HepG2 (cell line): ENCODE results near the gene SYNGR4. TPM values are rescaled to one million over a fixed set of nuclear protein-coding genes. Genes with fewer than 3 reads are reported as not detected.

ENCODE experiments used
- ATAC-seq: fragments of 200-7000 bp; cut with Tn5 transposase; 3 replicates; pipeline ENCODE4 v1.9.1; 2020; ENCODE audit warnings: mild to moderate bottlenecking, moderate library complexity
- BruUV-seq: library from RNA; stranded (reverse); fragments of 400-500 nt; replicated peaks from 2 replicates; lab custom pipeline; 2021; lab: Mats Ljungman, UMichigan
- CTCF ChIA-PET: fragments of 300-600 bp; formaldehyde crosslinking; extraction: SDS; loops from one replicate; lab custom pipeline; 2021; ENCODE audit warnings: low total read pairs, inconsistent platforms, low intra/inter-chr PET ratio; lab: Yijun Ruan, JAX
- POLR2A ChIA-PET: fragments of 350-600 bp; sonication (Branson Sonifier 250); formaldehyde crosslinking; loops from one replicate; lab custom pipeline; 2020; ENCODE audit warnings: antibody characterized with exemption, inconsistent platforms; lab: Yijun Ruan, JAX
- DNase-seq: peaks from one replicate; pipeline ENCODE4 v3.0.0-alpha.2; 2015; ENCODE audit warnings: low spot score
- FAIRE-seq: peaks from 3 replicates; lab custom pipeline; 2011; peaks lifted over from hg19 to GRCh38; lab: Jason Lieb, UNC
- H2AFZ ChIP-seq: one replicate; pipeline ENCODE4 v1.6.1; 2011; ENCODE audit warnings: low read length, inconsistent platforms
- H3K27ac ChIP-seq: fragments of 300-600 bp; 3 replicates; pipeline ENCODE4 v1.8.0; 2011; ENCODE audit warnings: mixed run types, mild to moderate bottlenecking, mixed read lengths, low read length, inconsistent platforms; ENCODE audit not compliant: insufficient read depth; ENCODE audit errors: extremely low read length
- H3K27me3 ChIP-seq, 2 experiments: fragments of 200-600 bp in 1 of 2; 2 replicates in 1 of 2; 3 replicates in 1 of 2; pipeline versions ENCODE4 v1.6.0 to v1.8.0; 2011; ENCODE audit warnings: low read length in 2 of 2, mild to moderate bottlenecking in 2 of 2, moderate library complexity in 2 of 2, inconsistent platforms in 1 of 2; ENCODE audit not compliant: insufficient read depth in 2 of 2, control insufficient read depth in 1 of 2
- H3K36me3 ChIP-seq, 2 experiments: fragments of 200-600 bp in 1 of 2; replicated peaks in 1 of 2; 2 replicates in 1 of 2; 3 replicates in 1 of 2; pipeline versions ENCODE4 v1.5.1 to v1.8.0; 2011; ENCODE audit warnings: low read length in 2 of 2, inconsistent platforms in 1 of 2; ENCODE audit not compliant: insufficient read depth in 2 of 2, control insufficient read depth in 1 of 2
- H3K4me1 ChIP-seq: 2 replicates; pipeline ENCODE4 v1.5.1; 2012; ENCODE audit warnings: low read length, inconsistent platforms; ENCODE audit not compliant: insufficient read depth
- H3K4me2 ChIP-seq: 2 replicates; pipeline ENCODE4 v1.6.0; 2011; ENCODE audit warnings: low read depth, low read length, inconsistent platforms
- H3K4me3 ChIP-seq, 3 experiments: fragments of 200-600 bp in 1 of 3; sonication (generic), shearing (Covaris generic) in 1 of 3; replicated peaks in 1 of 3; 2 replicates each; pipeline ENCODE4 v1.5.1; 2011 to 2016; ENCODE audit warnings: low read length in 3 of 3, inconsistent platforms in 2 of 3, low read depth in 2 of 3, mild to moderate bottlenecking in 2 of 3, control low read depth in 1 of 3, mixed read lengths in 1 of 3; ENCODE audit not compliant: insufficient read depth in 1 of 3
- H3K79me2 ChIP-seq: one replicate; pipeline ENCODE4 v1.6.1; 2011; ENCODE audit warnings: low read length, inconsistent platforms; ENCODE audit not compliant: insufficient read depth
- H3K9ac ChIP-seq: 2 replicates; pipeline ENCODE4 v1.6.0; 2011; ENCODE audit warnings: mild to moderate bottlenecking, low read depth, low read length, inconsistent platforms; ENCODE audit not compliant: insufficient read depth
- H3K9me3 ChIP-seq: 2 replicates; pipeline ENCODE4 v1.5.1; 2012; ENCODE audit warnings: mild to moderate bottlenecking, low read length
- H4K20me1 ChIP-seq: 2 replicates; pipeline ENCODE4 v1.6.0; 2011; ENCODE audit warnings: inconsistent platforms, mild to moderate bottlenecking, low read length, moderate library complexity; ENCODE audit not compliant: insufficient read depth
- ELF3 ChIP-seq: IDR thresholded peaks from 2 replicates; pipeline ENCODE4 v1.6.1; 2016; ENCODE audit warnings: missing genetic modification reagents, missing compliant biosample characterization
- NR2F1 ChIP-seq, 2 experiments: fragments of 450-650 bp in 1 of 2; formaldehyde crosslinking in 1 of 2; IDR thresholded peaks; 2 replicates each; pipeline versions ENCODE4 v1.5.0 to v1.6.1; 2016 to 2020; ENCODE audit warnings: mild to moderate bottlenecking in 1 of 2, missing compliant biosample characterization in 1 of 2, missing genetic modification reagents in 1 of 2, moderate library complexity in 1 of 2
- RELA ChIP-seq: sonication (generic); formaldehyde crosslinking; IDR thresholded peaks from 2 replicates; pipeline ENCODE4 v1.4.0; 2020; ENCODE audit warnings: missing genetic modification reagents
- RNF2 ChIP-seq: fragments of 450-650 bp; conservative IDR thresholded peaks from 2 replicates; pipeline ENCODE4 v1.6.1; 2016; ENCODE audit warnings: low read depth
- SRSF1 ChIP-seq: fragments of 200-400 bp; formaldehyde crosslinking; optimal IDR thresholded peaks from 2 replicates; pipeline ENCODE3; 2017; ENCODE audit warnings: mild to moderate bottlenecking, low read depth, low read length, moderate library complexity
- SYNCRIP ChIP-seq: fragments of 200-400 bp; formaldehyde crosslinking; IDR thresholded peaks from 2 replicates; pipeline ENCODE4 v1.6.1; 2018; ENCODE audit warnings: mild to moderate bottlenecking, low read depth, low read length; ENCODE audit not compliant: insufficient read depth
- TEAD3 ChIP-seq: optimal IDR thresholded peaks from 2 replicates; pipeline ENCODE3; 2016; ENCODE audit warnings: borderline replicate concordance
- ZNF121 ChIP-seq: sonication (generic); formaldehyde crosslinking; IDR thresholded peaks from 2 replicates; pipeline ENCODE4 v1.5.0; 2020; ENCODE audit warnings: mild to moderate bottlenecking, missing genetic modification reagents
- ZNF136 ChIP-seq: sonication (generic); formaldehyde crosslinking; IDR thresholded peaks from 2 replicates; pipeline ENCODE4 v1.8.1; 2022; ENCODE audit warnings: low read depth, mild to moderate bottlenecking, moderate library complexity, missing genetic modification reagents
- ZNF329 ChIP-seq: sonication (generic); formaldehyde crosslinking; IDR thresholded peaks from 2 replicates; pipeline ENCODE4 v1.9.0; 2021; ENCODE audit warnings: low read depth, mild to moderate bottlenecking, missing genetic modification reagents
- ZNF33B ChIP-seq: sonication (generic); formaldehyde crosslinking; IDR thresholded peaks from 2 replicates; pipeline ENCODE4 v1.5.1; 2020; ENCODE audit warnings: mild to moderate bottlenecking, missing genetic modification reagents
- WGBS: methylation state at CpG from one replicate; pipeline ENCODE4 v1.1.6; 2017; ENCODE audit warnings: low lambda C conversion rate; 5-methylcytosine and 5-hydroxymethylcytosine counted together
- in situ Hi-C: cut with HindIII; loops from 2 replicates; pipeline ENCODE4 v1.10.0; 2017; ENCODE audit warnings: low pct_unique_long_range_greater_than_20kb; ENCODE audit not compliant: extremely low pct_ligation_motif_present
- intact Hi-C: fragments of 100-400 bp; cut with micrococcal nuclease; formaldehyde crosslinking; loops from one replicate; pipeline ENCODE4 v1.10.0; 2022; ENCODE audit not compliant: unreplicated experiment
- polyA plus RNA-seq, 8 experiments: library from polyadenylated mRNA; depleted of rRNA in 3 of 8; stranded (reverse) in 7 of 8; unstranded in 1 of 8; fragments of >200 nt; fragmentation: Illumina TruSeq in 4 of 8; extraction: Trizol in 4 of 8; gene quantifications; 2 replicates each; pipeline versions ENCODE4 v1.2.1 to v1.2.3, GENCODE V29; 2011 to 2016; ENCODE audit warnings: low read depth in 4 of 8, missing spikeins in 1 of 8, mixed read lengths in 1 of 8; ENCODE audit not compliant: insufficient read depth in 1 of 8
- total RNA-seq, 5 experiments: library from RNA; depleted of rRNA; stranded (reverse); fragments of >200 nt; fragmentation: Illumina TruSeq; extraction: Trizol; gene quantifications; 2 replicates each; pipeline ENCODE4 v1.2.3, GENCODE V29; 2016; ENCODE audit warnings: low read depth in 1 of 5
- TF ChIP-seq, protein P1 (sequence below): sonication (generic); formaldehyde crosslinking; IDR thresholded peaks from 2 replicates; pipeline ENCODE4 v1.4.0; 2020; ENCODE audit warnings: missing genetic modification reagents
- TF ChIP-seq, protein P2 (sequence below): sonication (generic); formaldehyde crosslinking; IDR thresholded peaks from 2 replicates; pipeline ENCODE4 v1.4.0; 2020; ENCODE audit warnings: missing genetic modification reagents, borderline replicate concordance
- TF ChIP-seq, protein P3 (sequence below): sonication (generic); formaldehyde crosslinking; conservative IDR thresholded peaks from 2 replicates; pipeline ENCODE4 v1.8.0; 2022; ENCODE audit warnings: low read depth, missing genetic modification reagents

Gene SYNGR4
- total and polyA plus RNA-seq, 2 of the 13 experiments (the other 11 are each of a cell fraction or from before 2014, with no cell fraction given) = not detected

DNA sequence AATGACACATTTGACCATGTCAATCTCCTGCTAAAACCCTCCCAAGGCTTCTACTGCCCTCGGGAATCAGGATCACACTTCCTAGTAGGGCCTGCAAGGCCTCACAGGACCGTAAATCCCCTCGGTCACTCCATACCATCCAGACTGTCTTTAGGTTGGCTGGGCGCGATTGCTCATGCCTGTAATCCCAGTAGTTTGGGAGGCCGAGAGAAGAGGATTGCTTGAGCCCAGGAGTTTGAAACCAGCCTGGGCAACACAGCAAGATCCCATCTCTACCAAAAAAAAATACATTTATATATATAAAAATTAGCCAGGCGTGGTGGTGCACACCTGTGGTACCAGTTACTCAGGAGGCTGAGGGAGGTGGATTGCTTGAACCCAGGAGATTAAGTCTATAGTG lies 15.4 kb upstream of the SYNGR4 start:
- peak overlapping the region; percentile 58 for H3K27ac ChIP-seq
- ChIA-PET POLR2A (interaction anchor here (1.4 kb wide), 1 partner anchor 15 kb away, joined by 18 read pairs; the partner anchor contains the start of genes SYNGR4 and TMEM143), CTCF (no interaction called here)
- H3K79me2 ChIP-seq = no peaks in the 10 kb centered on the region
- no peak for FAIRE-seq
- no peak for ATAC-seq
- no peak for DNase-seq
- intact Hi-C loops (loop anchor here (2.0 kb wide), 1 partner anchor 28 kb away; a partner anchor contains a TSS), in situ Hi-C loops (no loop called here)
- 91% methylated on average over 7 of the region's 7 CpGs for WGBS
- no TSS peak for BruUV-seq
- no peaks in the 10 kb centered on the region for H4K20me1 ChIP-seq
- H3K9ac ChIP-seq = no peak overlapping the region
- peaks cover 44% of the 10 kb centered on the region for H3K4me1 ChIP-seq
- H3K4me3 ChIP-seq = no peak overlapping the region
- H2AFZ ChIP-seq = no peak overlapping the region
- H3K27me3 ChIP-seq = no peaks in the 10 kb centered on the region
- TF ChIP-seq RNF2 (no peak), ZNF33B (CRISPR knock-in tag) (no peak), ZNF136 (no peak), ELF3 (CRISPR knock-in tag) (no peak), SYNCRIP (no peak), NR2F1 (CRISPR knock-in tag; IDR thresholded peaks at IDR 0.05) (no peak), ZNF121 (CRISPR knock-in tag) (peak; percentile 89), TEAD3 (peak; percentile 0), RELA (CRISPR knock-in tag) (no peak), SRSF1 (no peak), ZNF329 (CRISPR knock-in tag) (no peak)
- TF ChIP-seq, protein P1, sequence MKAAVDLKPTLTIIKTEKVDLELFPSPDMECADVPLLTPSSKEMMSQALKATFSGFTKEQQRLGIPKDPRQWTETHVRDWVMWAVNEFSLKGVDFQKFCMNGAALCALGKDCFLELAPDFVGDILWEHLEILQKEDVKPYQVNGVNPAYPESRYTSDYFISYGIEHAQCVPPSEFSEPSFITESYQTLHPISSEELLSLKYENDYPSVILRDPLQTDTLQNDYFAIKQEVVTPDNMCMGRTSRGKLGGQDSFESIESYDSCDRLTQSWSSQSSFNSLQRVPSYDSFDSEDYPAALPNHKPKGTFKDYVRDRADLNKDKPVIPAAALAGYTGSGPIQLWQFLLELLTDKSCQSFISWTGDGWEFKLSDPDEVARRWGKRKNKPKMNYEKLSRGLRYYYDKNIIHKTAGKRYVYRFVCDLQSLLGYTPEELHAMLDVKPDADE (CRISPR knock-in tag) = no peak
- TF ChIP-seq, protein P2, sequence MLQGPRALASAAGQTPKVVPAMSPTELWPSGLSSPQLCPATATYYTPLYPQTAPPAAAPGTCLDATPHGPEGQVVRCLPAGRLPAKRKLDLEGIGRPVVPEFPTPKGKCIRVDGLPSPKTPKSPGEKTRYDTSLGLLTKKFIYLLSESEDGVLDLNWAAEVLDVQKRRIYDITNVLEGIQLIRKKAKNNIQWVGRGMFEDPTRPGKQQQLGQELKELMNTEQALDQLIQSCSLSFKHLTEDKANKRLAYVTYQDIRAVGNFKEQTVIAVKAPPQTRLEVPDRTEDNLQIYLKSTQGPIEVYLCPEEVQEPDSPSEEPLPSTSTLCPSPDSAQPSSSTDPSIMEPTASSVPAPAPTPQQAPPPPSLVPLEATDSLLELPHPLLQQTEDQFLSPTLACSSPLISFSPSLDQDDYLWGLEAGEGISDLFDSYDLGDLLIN (CRISPR knock-in tag) = no peak
- TF ChIP-seq, protein P3, sequence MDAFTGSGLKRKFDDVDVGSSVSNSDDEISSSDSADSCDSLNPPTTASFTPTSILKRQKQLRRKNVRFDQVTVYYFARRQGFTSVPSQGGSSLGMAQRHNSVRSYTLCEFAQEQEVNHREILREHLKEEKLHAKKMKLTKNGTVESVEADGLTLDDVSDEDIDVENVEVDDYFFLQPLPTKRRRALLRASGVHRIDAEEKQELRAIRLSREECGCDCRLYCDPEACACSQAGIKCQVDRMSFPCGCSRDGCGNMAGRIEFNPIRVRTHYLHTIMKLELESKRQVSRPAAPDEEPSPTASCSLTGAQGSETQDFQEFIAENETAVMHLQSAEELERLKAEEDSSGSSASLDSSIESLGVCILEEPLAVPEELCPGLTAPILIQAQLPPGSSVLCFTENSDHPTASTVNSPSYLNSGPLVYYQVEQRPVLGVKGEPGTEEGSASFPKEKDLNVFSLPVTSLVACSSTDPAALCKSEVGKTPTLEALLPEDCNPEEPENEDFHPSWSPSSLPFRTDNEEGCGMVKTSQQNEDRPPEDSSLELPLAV (CRISPR knock-in tag) = no peak
- no peaks in the 10 kb centered on the region for H3K9me3 ChIP-seq
- H3K4me2 ChIP-seq = 0 out of 2 replicates have a peak overlapping the region, but pooled peaks have one; percentile 13
- H3K36me3 ChIP-seq = no peaks in the 10 kb centered on the region
